LNCaP clone FGC (cell line): ENCODE data around the gene KLHL30.

Experiments used
- DNase-seq: peaks from one replicate; pipeline ENCODE4 v3.0.0-alpha.2; 2011; ENCODE audit warnings: low read depth
- H3K4me3 ChIP-seq: 2 replicates; pipeline ENCODE4 v1.5.1; 2011; ENCODE audit warnings: mild to moderate bottlenecking, low read depth, low read length, control low read depth
- CTCF ChIP-seq: IDR thresholded peaks from 2 replicates; pipeline ENCODE4 v1.5.1; 2012; ENCODE audit warnings: mild to moderate bottlenecking; ENCODE audit not compliant: control insufficient read depth, insufficient read depth; ENCODE audit errors: extremely low read depth

The KLHL30 gene

DNA sequence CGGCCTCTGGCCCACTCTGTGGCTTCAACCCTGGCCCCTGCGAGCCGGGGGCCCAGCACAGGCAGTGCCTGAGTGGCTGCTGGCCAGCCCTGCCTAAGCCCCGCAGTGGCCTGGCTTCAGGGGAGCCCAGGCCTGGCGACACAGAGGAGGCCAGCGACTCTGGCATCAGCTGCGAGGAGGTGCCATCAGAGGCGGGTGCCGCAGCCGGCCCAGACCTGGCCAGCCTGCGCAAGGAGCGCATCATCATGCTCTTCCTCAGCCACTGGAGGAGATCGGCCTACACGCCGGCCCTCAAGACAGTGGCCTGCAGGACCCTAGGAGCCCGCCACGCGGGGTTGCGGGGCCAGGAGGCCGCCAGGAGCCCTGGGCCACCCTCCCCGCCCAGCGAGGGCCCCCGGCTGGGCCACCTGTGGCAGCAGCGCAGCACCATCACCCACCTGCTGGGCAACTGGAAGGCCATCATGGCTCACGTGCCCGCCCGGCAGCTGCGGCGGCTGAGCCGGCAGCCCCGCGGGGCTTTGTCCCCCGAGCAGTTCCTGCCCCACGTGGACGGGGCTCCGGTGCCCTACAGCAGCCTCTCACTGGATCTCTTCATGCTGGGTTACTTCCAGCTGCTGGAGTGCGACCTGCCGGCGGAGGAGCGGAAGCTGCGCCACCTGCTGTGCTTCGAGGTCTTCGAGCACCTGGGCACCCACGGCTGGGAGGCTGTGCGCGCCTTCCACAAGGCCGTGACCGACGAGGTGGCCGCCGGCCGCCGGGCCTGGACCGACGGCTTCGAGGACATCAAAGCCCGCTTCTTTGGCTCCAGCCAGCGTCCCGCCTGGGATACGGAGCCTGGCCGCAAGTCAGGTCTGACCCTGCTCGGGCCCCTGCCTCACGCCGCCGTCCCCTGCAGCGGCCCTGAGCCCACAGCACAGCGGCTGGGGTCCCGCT is 7.5 kb upstream of the KLHL30 start:
- no peak for DNase-seq
- no peak for TF ChIP-seq CTCF

DNA sequence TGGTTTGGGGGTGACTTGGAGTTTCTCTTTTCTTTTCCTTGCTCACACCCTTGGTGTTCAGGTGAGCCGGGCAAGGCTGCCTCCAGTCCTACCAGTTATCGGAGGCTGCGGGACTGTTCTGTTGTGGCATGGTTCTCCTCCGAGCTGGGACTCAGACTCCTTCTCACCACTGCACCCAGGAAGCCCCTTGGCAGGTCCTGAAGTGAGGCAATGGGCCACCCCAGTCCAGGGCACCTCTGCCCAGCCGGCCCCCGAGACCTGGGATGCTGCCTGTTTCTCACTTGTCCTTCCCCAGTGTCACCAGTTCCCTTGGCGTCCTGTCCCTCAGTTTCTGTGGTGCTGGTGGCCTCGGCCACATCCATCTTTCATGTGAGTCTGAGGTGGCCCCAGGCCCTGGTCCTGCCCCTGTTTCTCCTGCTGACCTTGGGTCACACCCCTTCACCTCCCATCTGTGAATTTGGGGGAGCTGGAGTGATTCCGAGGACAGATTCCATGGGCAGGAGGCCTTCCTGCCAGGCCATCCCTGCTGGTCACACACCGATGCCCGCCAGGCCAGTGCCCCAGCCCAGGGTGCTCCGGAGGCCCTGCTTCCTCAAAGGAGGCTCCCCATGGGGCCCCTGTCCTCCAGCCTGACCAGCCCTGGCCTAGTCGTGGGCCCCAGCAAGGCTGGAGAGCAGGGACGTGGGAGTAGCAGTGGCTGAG is 6.6 kb upstream of the KLHL30 start:
- DNase-seq, result no peak
- no peak for TF ChIP-seq CTCF
- no peak overlapping the region for H3K4me3 ChIP-seq

More for the DNA sequence above, 7.5 kb upstream of the KLHL30 start:
- H3K4me3 ChIP-seq, result no peak overlapping the region

GRCh38 chr2:238132463-238133450 is 5.7 kb upstream of the KLHL30 start:
- H3K4me3 ChIP-seq, result no peak overlapping the region
- no peak for TF ChIP-seq CTCF
- DNase-seq, result no peak

DNA sequence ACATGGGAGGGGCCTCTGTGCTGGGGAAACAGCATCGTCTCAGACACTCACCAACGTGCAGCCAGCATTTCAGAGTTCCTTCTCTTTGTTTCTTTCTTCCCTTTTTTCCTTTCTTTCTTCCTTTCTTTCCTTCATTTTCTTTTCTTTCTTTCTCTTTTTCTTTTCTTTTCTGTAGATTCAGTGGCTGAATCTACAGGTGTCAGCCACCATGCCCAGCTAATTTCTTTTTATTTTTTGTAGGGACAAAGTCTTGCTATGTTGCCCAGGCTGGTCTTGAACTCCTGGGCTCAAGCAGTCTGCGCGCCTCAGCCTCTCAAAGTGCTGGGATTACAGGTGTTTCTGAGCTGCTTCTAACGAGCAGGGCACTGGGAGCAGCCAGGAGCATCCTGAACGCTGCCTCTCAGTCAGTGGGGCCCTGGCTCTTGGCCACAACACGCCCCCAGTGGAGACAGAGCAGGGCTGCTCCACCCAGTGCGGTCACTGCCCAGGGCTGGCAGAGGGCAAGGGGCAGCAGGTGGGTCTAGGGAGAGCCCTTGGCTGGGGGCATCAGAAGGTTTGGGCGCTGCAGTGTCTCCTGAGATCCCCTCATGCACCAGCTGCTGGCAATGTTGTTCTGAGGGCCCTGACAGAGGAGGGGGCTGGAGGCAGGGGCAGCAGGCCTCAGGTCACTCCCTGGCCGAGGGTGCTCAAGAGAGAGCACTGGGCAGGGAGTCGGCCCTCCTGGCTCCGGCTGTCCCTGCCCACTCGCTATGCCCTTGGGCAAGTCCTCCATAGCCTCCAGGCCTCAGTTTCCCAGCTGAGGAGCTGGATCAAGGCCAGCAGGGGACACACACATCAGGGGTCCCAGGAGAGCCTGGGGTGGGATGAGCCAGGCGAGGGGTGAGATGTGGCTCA is 4.7 kb upstream of the KLHL30 start:
- DNase-seq, result no peak
- H3K4me3 ChIP-seq, result no peak overlapping the region
- TF ChIP-seq CTCF, result no peak

- TF ChIP-seq CTCF, result no peak
- H3K4me3 ChIP-seq, result no peak overlapping the region
- DNase-seq, result no peak
These were observed 4.1 kb upstream of the KLHL30 start for GRCh38 chr2:238134393-238134785.
